HepG2 (cell line): ENCODE data around the gene JMJD1C. TPM values are rescaled to one million over a fixed set of nuclear protein-coding genes. Genes with fewer than 3 reads are reported as not detected.

ENCODE experiments used
- ATAC-seq: fragments of 200-7000 bp; cut with Tn5 transposase; 3 replicates; pipeline ENCODE4 v1.9.1; 2020; ENCODE audit warnings: mild to moderate bottlenecking, moderate library complexity
- BruUV-seq: library from RNA; stranded (reverse); fragments of 400-500 nt; replicated peaks from 2 replicates; lab custom pipeline; 2021; lab: Mats Ljungman, UMichigan
- CTCF ChIA-PET: fragments of 300-600 bp; formaldehyde crosslinking; extraction: SDS; loops from one replicate; lab custom pipeline; 2021; ENCODE audit warnings: low total read pairs, inconsistent platforms, low intra/inter-chr PET ratio; lab: Yijun Ruan, JAX
- POLR2A ChIA-PET: fragments of 350-600 bp; sonication (Branson Sonifier 250); formaldehyde crosslinking; loops from one replicate; lab custom pipeline; 2020; ENCODE audit warnings: antibody characterized with exemption, inconsistent platforms; lab: Yijun Ruan, JAX
- DNase-seq: peaks from one replicate; pipeline ENCODE4 v3.0.0-alpha.2; 2015; ENCODE audit warnings: low spot score
- FAIRE-seq: peaks from 3 replicates; lab custom pipeline; 2011; peaks lifted over from hg19 to GRCh38; lab: Jason Lieb, UNC
- H2AFZ ChIP-seq: one replicate; pipeline ENCODE4 v1.6.1; 2011; ENCODE audit warnings: low read length, inconsistent platforms
- H3K27ac ChIP-seq: fragments of 300-600 bp; 3 replicates; pipeline ENCODE4 v1.8.0; 2011; ENCODE audit warnings: mixed run types, mild to moderate bottlenecking, mixed read lengths, low read length, inconsistent platforms; ENCODE audit not compliant: insufficient read depth; ENCODE audit errors: extremely low read length
- H3K27me3 ChIP-seq, 2 experiments: fragments of 200-600 bp in 1 of 2; 2 replicates in 1 of 2; 3 replicates in 1 of 2; pipeline versions ENCODE4 v1.6.0 to v1.8.0; 2011; ENCODE audit warnings: low read length in 2 of 2, mild to moderate bottlenecking in 2 of 2, moderate library complexity in 2 of 2, inconsistent platforms in 1 of 2; ENCODE audit not compliant: insufficient read depth in 2 of 2, control insufficient read depth in 1 of 2
- H3K36me3 ChIP-seq, 2 experiments: fragments of 200-600 bp in 1 of 2; replicated peaks in 1 of 2; 2 replicates in 1 of 2; 3 replicates in 1 of 2; pipeline versions ENCODE4 v1.5.1 to v1.8.0; 2011; ENCODE audit warnings: low read length in 2 of 2, inconsistent platforms in 1 of 2; ENCODE audit not compliant: insufficient read depth in 2 of 2, control insufficient read depth in 1 of 2
- H3K4me1 ChIP-seq: 2 replicates; pipeline ENCODE4 v1.5.1; 2012; ENCODE audit warnings: low read length, inconsistent platforms; ENCODE audit not compliant: insufficient read depth
- H3K4me2 ChIP-seq: 2 replicates; pipeline ENCODE4 v1.6.0; 2011; ENCODE audit warnings: low read depth, low read length, inconsistent platforms
- H3K4me3 ChIP-seq, 3 experiments: fragments of 200-600 bp in 1 of 3; sonication (generic), shearing (Covaris generic) in 1 of 3; replicated peaks in 1 of 3; 2 replicates each; pipeline ENCODE4 v1.5.1; 2011 to 2016; ENCODE audit warnings: low read length in 3 of 3, inconsistent platforms in 2 of 3, low read depth in 2 of 3, mild to moderate bottlenecking in 2 of 3, control low read depth in 1 of 3, mixed read lengths in 1 of 3; ENCODE audit not compliant: insufficient read depth in 1 of 3
- H3K79me2 ChIP-seq: one replicate; pipeline ENCODE4 v1.6.1; 2011; ENCODE audit warnings: low read length, inconsistent platforms; ENCODE audit not compliant: insufficient read depth
- H3K9ac ChIP-seq: 2 replicates; pipeline ENCODE4 v1.6.0; 2011; ENCODE audit warnings: mild to moderate bottlenecking, low read depth, low read length, inconsistent platforms; ENCODE audit not compliant: insufficient read depth
- H3K9me3 ChIP-seq: 2 replicates; pipeline ENCODE4 v1.5.1; 2012; ENCODE audit warnings: mild to moderate bottlenecking, low read length
- H4K20me1 ChIP-seq: 2 replicates; pipeline ENCODE4 v1.6.0; 2011; ENCODE audit warnings: inconsistent platforms, mild to moderate bottlenecking, low read length, moderate library complexity; ENCODE audit not compliant: insufficient read depth
- CC2D1A ChIP-seq: sonication (generic); formaldehyde crosslinking; IDR thresholded peaks from 2 replicates; pipeline ENCODE4 v1.8.1; 2023; ENCODE audit warnings: mild to moderate bottlenecking, missing genetic modification reagents
- PREB ChIP-seq: sonication (generic); formaldehyde crosslinking; IDR thresholded peaks from 2 replicates; pipeline ENCODE4 v1.4.0; 2020; ENCODE audit warnings: missing genetic modification reagents
- RXRA ChIP-seq: sonication (generic); formaldehyde crosslinking; IDR thresholded peaks from 2 replicates; pipeline ENCODE4 v1.5.1; 2020; ENCODE audit warnings: missing genetic modification reagents
- ZBTB14 ChIP-seq: sonication (generic); formaldehyde crosslinking; IDR thresholded peaks from 2 replicates; pipeline ENCODE4 v1.4.0; 2020; ENCODE audit warnings: missing genetic modification reagents
- ZKSCAN1 ChIP-seq: fragments of 150-350 bp; IDR thresholded peaks from 2 replicates; pipeline ENCODE4 v1.6.1; 2014; ENCODE audit warnings: low read length
- ZNF362 ChIP-seq: sonication (generic); formaldehyde crosslinking; IDR thresholded peaks from 2 replicates; pipeline ENCODE4 v1.4.0; 2020; ENCODE audit warnings: missing genetic modification reagents, mild to moderate bottlenecking, borderline replicate concordance
- ZNF407 ChIP-seq: sonication (generic); formaldehyde crosslinking; IDR thresholded peaks from one replicate; pipeline ENCODE4 v1.5.1; 2020; ENCODE audit warnings: mild to moderate bottlenecking, missing genetic modification reagents; ENCODE audit errors: not compliant biosample characterization
- ZNF451 ChIP-seq: sonication (generic); formaldehyde crosslinking; IDR thresholded peaks from 2 replicates; pipeline ENCODE4 v1.5.0; 2020; ENCODE audit warnings: mild to moderate bottlenecking, missing genetic modification reagents
- WGBS: methylation state at CpG from one replicate; pipeline ENCODE4 v1.1.6; 2017; ENCODE audit warnings: low lambda C conversion rate; 5-methylcytosine and 5-hydroxymethylcytosine counted together
- in situ Hi-C: cut with HindIII; loops from 2 replicates; pipeline ENCODE4 v1.10.0; 2017; ENCODE audit warnings: low pct_unique_long_range_greater_than_20kb; ENCODE audit not compliant: extremely low pct_ligation_motif_present
- intact Hi-C: fragments of 100-400 bp; cut with micrococcal nuclease; formaldehyde crosslinking; loops from one replicate; pipeline ENCODE4 v1.10.0; 2022; ENCODE audit not compliant: unreplicated experiment
- polyA plus RNA-seq, 8 experiments: library from polyadenylated mRNA; depleted of rRNA in 3 of 8; stranded (reverse) in 7 of 8; unstranded in 1 of 8; fragments of >200 nt; fragmentation: Illumina TruSeq in 4 of 8; extraction: Trizol in 4 of 8; gene quantifications; 2 replicates each; pipeline versions ENCODE4 v1.2.1 to v1.2.3, GENCODE V29; 2011 to 2016; ENCODE audit warnings: low read depth in 4 of 8, missing spikeins in 1 of 8, mixed read lengths in 1 of 8; ENCODE audit not compliant: insufficient read depth in 1 of 8
- total RNA-seq, 5 experiments: library from RNA; depleted of rRNA; stranded (reverse); fragments of >200 nt; fragmentation: Illumina TruSeq; extraction: Trizol; gene quantifications; 2 replicates each; pipeline ENCODE4 v1.2.3, GENCODE V29; 2016; ENCODE audit warnings: low read depth in 1 of 5

JMJD1C gene
- total and polyA plus RNA-seq, 2 of the 13 experiments (the other 11 are each of a cell fraction or from before 2014, with no cell fraction given) = 42.3 to 42.7 TPM

- no peaks in the 10 kb centered on the region for H3K36me3 ChIP-seq
- intact Hi-C loops (no loop called here), in situ Hi-C loops (no loop called here)
- no peak overlapping the region for H3K4me3 ChIP-seq
- no peak overlapping the region for H3K9ac ChIP-seq
- TF ChIP-seq RXRA (no peak), CC2D1A (CRISPR knock-in tag) (no peak), ZKSCAN1 (no peak), ZNF451 (CRISPR knock-in tag) (no peak), ZBTB14 (CRISPR knock-in tag) (no peak), PREB (CRISPR knock-in tag) (no peak), ZNF362 (CRISPR knock-in tag) (no peak), ZNF407 (CRISPR knock-in tag) (no peak)
- H3K79me2 ChIP-seq = peaks cover 86% of the 10 kb centered on the region
- no peak for DNase-seq
- no peak for ATAC-seq
- no peak for FAIRE-seq
- H3K4me1 ChIP-seq = peaks cover 25% of the 10 kb centered on the region
- POLR2A ChIA-PET = no interaction called here
- no TSS peak for BruUV-seq
- H3K4me2 ChIP-seq = no peak overlapping the region
- H2AFZ ChIP-seq = no peak overlapping the region
- H3K9me3 ChIP-seq = no peaks in the 10 kb centered on the region
- no peak overlapping the region for H3K27ac ChIP-seq
- peaks cover 7% of the 10 kb centered on the region; the same call in 1 of the 2 replicates for H4K20me1 ChIP-seq
- H3K27me3 ChIP-seq = no peaks in the 10 kb centered on the region
- WGBS = 97% methylated on average over 10 of the region's 10 CpGs
- CTCF ChIA-PET = no interaction called here
Measured at GRCh38 chr10:63430091-63430998, 35.4 kb downstream of the JMJD1C start.
